Keratinocyte (primary cell): ENCODE results near the gene SLC25A25. TPM values are rescaled to one million over a fixed set of nuclear protein-coding genes. Genes with fewer than 3 reads are reported as not detected.
"Not testable (repeated sequence)": the region's sequence is repeated elsewhere in the genome, so short reads cannot be mapped to it uniquely, and the experiment has no call there.

ENCODE experiments used
- DNase-seq: peaks from one replicate; pipeline ENCODE4 v3.0.0-alpha.2; 2011; ENCODE audit warnings: low read depth, missing footprints, low spot score
- FAIRE-seq: peaks from 2 replicates; lab custom pipeline; 2011; peaks lifted over from hg19 to GRCh38; lab: Jason Lieb, UNC
- H2AFZ ChIP-seq: 2 replicates; pipeline ENCODE4 v1.6.0; 2012; ENCODE audit warnings: low read length, control low read depth, inconsistent platforms; ENCODE audit not compliant: control insufficient read depth
- H3K27ac ChIP-seq: 2 replicates; pipeline ENCODE4 v1.5.1; 2011; ENCODE audit warnings: low read length; ENCODE audit not compliant: control insufficient read depth, insufficient read depth
- H3K27me3 ChIP-seq: 3 replicates; pipeline ENCODE4 v1.6.0; 2011; ENCODE audit warnings: low read length; ENCODE audit not compliant: control insufficient read depth, insufficient read depth; ENCODE audit errors: extremely low read depth
- H3K36me3 ChIP-seq, 2 experiments: 2 replicates in 1 of 2; 3 replicates in 1 of 2; pipeline ENCODE4 v1.5.1; 2011; ENCODE audit warnings: low read length in 2 of 2, mild to moderate bottlenecking in 1 of 2; ENCODE audit not compliant: control insufficient read depth in 2 of 2, insufficient read depth in 2 of 2; ENCODE audit errors: extremely low read depth in 1 of 2
- H3K4me1 ChIP-seq: 3 replicates; pipeline ENCODE4 v1.5.1; 2011; ENCODE audit warnings: low read length; ENCODE audit not compliant: control insufficient read depth, insufficient read depth; ENCODE audit errors: extremely low read depth
- H3K4me2 ChIP-seq: 3 replicates; pipeline ENCODE4 v1.6.0; 2011; ENCODE audit warnings: low read depth, low read length; ENCODE audit not compliant: control insufficient read depth, insufficient read depth; ENCODE audit errors: extremely low read depth
- H3K4me3 ChIP-seq, 3 experiments: fragments of 200-600 bp in 1 of 3; sonication (generic) in 1 of 3; 2 replicates in 2 of 3; 3 replicates in 1 of 3; pipeline ENCODE4 v1.5.1; 2011 to 2016; ENCODE audit warnings: low read length in 3 of 3, mild to moderate bottlenecking in 3 of 3, control low read depth in 2 of 3, inconsistent platforms in 1 of 3, low read depth in 1 of 3, mixed read lengths in 1 of 3, mixed run types in 1 of 3, moderate library complexity in 1 of 3; ENCODE audit not compliant: control insufficient read depth in 2 of 3, insufficient read depth in 2 of 3; ENCODE audit errors: extremely low read depth in 1 of 3
- H3K79me2 ChIP-seq: 2 replicates; pipeline ENCODE4 v1.6.0; 2012; ENCODE audit warnings: low read length; ENCODE audit not compliant: control insufficient read depth, insufficient read depth
- H3K9ac ChIP-seq: 3 replicates; pipeline ENCODE4 v1.6.0; 2011; ENCODE audit warnings: low read length; ENCODE audit not compliant: control insufficient read depth, insufficient read depth; ENCODE audit errors: extremely low read depth
- H3K9me1 ChIP-seq: 3 replicates; pipeline ENCODE4 v1.6.0; 2011; ENCODE audit warnings: low read length; ENCODE audit not compliant: control insufficient read depth, insufficient read depth; ENCODE audit errors: extremely low read depth
- H3K9me3 ChIP-seq: 2 replicates; pipeline ENCODE4 v1.5.1; 2012; ENCODE audit warnings: low read depth, low read length; ENCODE audit not compliant: control insufficient read depth
- H4K20me1 ChIP-seq: 3 replicates; pipeline ENCODE4 v1.6.0; 2011; ENCODE audit warnings: low read length; ENCODE audit not compliant: control insufficient read depth, insufficient read depth; ENCODE audit errors: extremely low read depth
- CTCF ChIP-seq, 3 experiments: IDR thresholded peaks in 1 of 3; conservative IDR thresholded peaks in 1 of 3; optimal IDR thresholded peaks in 1 of 3; 2 replicates in 2 of 3; 3 replicates in 1 of 3; pipeline versions ENCODE3 to v1.5.1; 2011; ENCODE audit warnings: low read length in 3 of 3, mild to moderate bottlenecking in 3 of 3, moderate library complexity in 2 of 3, control low read depth in 1 of 3, inconsistent platforms in 1 of 3; ENCODE audit not compliant: insufficient read depth in 2 of 3; ENCODE audit errors: extremely low read depth in 1 of 3
- EZH2 ChIP-seq: IDR thresholded peaks from one replicate; pipeline ENCODE4 v1.6.1; 2012; ENCODE audit warnings: inconsistent platforms, mild to moderate bottlenecking, low read length, moderate library complexity
- dilution Hi-C: fragments of 300-500 bp; cut with MboI; formaldehyde crosslinking; loops from one replicate; pipeline ENCODE4 v1.7.0; 2020; ENCODE audit warnings: low sequenced_read_pairs; ENCODE audit not compliant: extremely low pct_ligation_motif_present
- polyA plus RNA-seq, 5 experiments: library from polyadenylated mRNA; depleted of rRNA in 3 of 5; stranded (reverse) in 3 of 5; stranded (forward) in 1 of 5; unstranded in 1 of 5; fragments of >200 nt; gene quantifications; 1 replicate in 1 of 5; 2 replicates in 3 of 5; 3 replicates in 1 of 5; pipeline versions ENCODE4 v1.2.1 to v1.2.3, GENCODE V29; 2011 to 2012; ENCODE audit warnings: missing spikeins in 2 of 5, low read depth in 1 of 5, low replicate concordance in 1 of 5

SLC25A25 gene
- polyA plus RNA-seq, 1 donor (not counting 4 experiments of a cell fraction or from before 2014, with no cell fraction given), result 6.5 TPM

GRCh38 chr9:128070874-128071273 is 2.8 kb downstream of the SLC25A25 start:
- Histone ChIP-seq H3K79me2 (peaks cover 54% of the 10 kb centered on the region), H3K27ac (no peak overlapping the region), H3K36me3 (no peaks in the 10 kb centered on the region), H3K9me3 (no peaks in the 10 kb centered on the region), H3K27me3 (no peaks in the 10 kb centered on the region), H4K20me1 (no peaks in the 10 kb centered on the region), H3K4me2 (no peak overlapping the region), H3K4me3 (no peak overlapping the region), H2AFZ (no peak overlapping the region), H3K9me1 (peaks cover 4% of the 10 kb centered on the region), H3K4me1 (peaks cover 29% of the 10 kb centered on the region), H3K9ac (no peak overlapping the region)
- dilution Hi-C loops, result loop anchor here (25.0 kb wide), 1 partner anchor 134 kb away; the partner anchor contains the start of genes DPM2 and PIP5KL1
- no peak for DNase-seq
- TF ChIP-seq EZH2, result no peak
- no peak for TF ChIP-seq CTCF (optimal IDR thresholded peaks at IDR 0.05 in 1 of 3, IDR thresholded peaks at IDR 0.05 in 1 of 3, conservative IDR thresholded peaks at IDR 0.05 in 1 of 3; ENCODE audit: extremely low read depth in 1 of 3, insufficient read depth in 2 of 3, low read length in 3 of 3)
- no peak for FAIRE-seq

GRCh38 chr9:128071475-128071874 is 3.4 kb downstream of the SLC25A25 start:
- not testable (repeated sequence) for H4K20me1 ChIP-seq, DNase-seq, H3K9me1 ChIP-seq, H3K27me3 ChIP-seq, FAIRE-seq, H3K4me3 ChIP-seq, H3K27ac ChIP-seq, H3K4me2 ChIP-seq, H3K9ac ChIP-seq, H3K9me3 ChIP-seq, H3K36me3 ChIP-seq, H2AFZ ChIP-seq
- dilution Hi-C loops, result loop anchor here (25.0 kb wide), 1 partner anchor 134 kb away; the partner anchor contains the start of genes DPM2 and PIP5KL1
- Histone ChIP-seq H3K79me2 (peaks cover 51% of the 10 kb centered on the region), H3K4me1 (peaks cover 23% of the 10 kb centered on the region)
